Fibroblast of skin of right quadriceps (primary cell): ENCODE measurements around the gene LGR6.
"Not testable (repeated sequence)": the region's sequence is repeated elsewhere in the genome, so short reads cannot be mapped to it uniquely, and the experiment has no call there.

Source experiments
- DNase-seq: peaks from one replicate; pipeline ENCODE4 v3.0.0-alpha.2; 2013

Gene LGR6

DNA sequence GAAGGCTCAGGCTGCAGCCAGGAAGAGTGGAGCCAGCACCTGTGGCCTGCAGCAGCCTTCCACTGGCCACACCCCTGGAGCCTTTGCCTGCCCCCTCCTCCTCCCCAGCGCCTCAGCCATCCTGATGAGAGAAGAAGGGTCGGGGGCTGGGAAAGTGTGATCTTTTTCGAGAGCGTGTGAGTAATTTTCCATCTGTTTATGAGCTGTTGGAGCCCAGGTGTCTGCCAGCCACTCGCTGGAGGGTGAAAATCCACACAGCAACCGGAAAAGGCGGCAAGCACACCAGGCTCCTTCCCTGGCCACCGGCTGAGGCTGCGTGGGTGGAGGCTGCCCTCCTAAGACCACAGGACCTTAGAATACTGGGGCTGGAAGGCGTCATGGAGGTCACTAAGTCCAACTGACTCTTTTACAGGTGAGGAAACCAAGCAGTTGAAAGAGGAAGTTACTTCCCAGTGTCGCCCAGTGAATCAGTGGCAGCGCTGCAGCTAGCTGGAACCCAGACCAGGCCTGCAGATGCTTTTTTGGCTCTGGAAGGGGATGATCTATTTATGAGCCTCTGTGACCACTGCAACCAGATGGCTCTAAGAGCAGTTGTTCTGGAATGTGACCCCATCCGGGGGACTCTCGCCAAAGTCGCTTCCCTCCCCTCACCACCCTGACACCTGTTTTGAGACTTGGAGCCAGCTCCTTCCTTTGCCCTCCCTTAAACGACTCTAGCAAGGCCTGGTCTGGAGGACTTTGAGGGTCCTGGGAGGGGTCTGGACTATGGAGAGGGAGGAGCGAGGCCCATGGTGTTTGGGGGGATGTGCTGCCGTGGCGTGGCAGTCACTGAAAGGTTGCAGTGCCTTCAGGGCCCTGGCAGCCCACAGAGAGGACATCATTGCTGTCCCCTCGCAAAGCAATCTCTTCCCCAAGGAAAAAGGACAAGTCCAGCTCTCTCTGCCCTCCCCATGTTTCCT is 54.5 kb downstream of the LGR6 start:
- DNase-seq = no peak

DNA sequence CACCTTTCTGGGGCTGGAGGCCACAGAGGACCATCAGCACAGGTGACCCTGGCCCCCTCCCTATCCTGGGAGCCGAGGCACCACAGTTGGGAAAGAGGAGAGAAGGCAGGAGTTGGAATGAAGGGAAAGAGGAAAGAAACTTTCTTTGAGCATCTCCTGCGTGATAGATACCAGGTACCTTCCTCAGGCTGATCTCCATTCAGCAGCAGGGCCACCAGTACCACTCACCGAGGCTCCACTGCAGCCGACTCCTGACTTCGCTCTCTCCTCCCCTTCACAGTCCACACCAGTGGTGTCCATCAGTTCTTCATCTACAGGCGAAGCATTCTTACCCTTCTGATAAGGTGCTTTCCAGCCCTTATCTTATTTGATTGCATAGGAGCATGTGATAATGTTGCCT is 55.3 kb downstream of the LGR6 start:
- DNase-seq = no peak

DNA sequence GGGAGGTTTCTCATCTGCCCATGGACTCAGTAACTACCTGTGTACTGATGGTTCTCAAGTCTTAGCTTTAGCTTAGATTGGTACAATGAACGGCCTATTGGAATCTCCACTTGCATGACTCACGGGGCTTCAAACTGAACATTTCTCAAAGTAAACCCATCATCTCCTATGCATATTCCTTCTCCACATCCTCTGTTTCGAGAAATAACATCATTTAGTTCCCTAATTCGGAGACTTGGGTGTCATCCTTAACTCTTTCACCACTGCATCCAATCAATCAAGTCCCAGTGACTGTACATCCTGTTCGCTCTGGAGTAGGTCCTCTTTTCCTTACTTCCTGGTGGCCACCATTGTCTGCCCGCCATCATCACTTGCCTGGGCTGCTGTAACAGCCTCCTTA is 55.8 kb downstream of the LGR6 start:
- no peak for DNase-seq

DNA sequence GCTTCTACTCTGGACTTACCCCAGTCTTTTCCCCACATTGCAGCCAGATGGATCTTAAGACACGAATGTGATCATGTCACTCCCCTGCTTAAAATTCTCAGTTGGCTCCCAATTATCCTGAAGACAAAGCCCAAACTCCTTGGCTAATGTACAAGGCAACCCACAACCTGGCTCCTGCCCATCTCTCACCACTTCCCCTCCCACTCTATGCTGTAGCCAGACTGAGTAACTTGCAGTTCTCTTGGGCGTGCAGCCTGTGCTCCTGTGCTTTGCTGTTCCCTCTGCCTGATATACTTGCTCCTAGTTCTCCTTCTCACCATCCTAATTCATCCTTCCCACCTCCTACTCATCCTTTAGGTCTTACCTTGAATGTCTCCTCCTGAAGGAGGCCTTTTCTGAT is 56.2 kb downstream of the LGR6 start:
- no peak for DNase-seq

DNA sequence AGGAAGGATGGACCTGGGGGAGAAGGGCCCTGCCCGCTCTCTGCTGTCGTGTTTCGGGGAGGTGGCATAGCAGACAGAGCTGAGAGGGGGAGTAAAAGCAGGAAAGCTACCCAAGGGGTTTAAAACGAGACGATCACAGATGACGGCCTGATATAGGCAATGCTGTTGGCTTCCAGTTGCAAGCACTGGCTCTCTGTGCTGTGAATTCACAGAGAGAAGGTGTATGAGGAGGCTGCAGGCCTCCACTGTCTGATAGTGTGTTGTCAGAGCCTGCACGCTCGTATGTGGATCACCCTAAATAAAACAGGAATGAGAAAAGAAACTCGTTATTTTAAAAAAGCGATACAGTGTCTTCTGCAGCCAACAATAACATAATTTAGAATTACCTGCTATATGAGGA is 57.4 kb downstream of the LGR6 start:
- DNase-seq = no peak

DNA sequence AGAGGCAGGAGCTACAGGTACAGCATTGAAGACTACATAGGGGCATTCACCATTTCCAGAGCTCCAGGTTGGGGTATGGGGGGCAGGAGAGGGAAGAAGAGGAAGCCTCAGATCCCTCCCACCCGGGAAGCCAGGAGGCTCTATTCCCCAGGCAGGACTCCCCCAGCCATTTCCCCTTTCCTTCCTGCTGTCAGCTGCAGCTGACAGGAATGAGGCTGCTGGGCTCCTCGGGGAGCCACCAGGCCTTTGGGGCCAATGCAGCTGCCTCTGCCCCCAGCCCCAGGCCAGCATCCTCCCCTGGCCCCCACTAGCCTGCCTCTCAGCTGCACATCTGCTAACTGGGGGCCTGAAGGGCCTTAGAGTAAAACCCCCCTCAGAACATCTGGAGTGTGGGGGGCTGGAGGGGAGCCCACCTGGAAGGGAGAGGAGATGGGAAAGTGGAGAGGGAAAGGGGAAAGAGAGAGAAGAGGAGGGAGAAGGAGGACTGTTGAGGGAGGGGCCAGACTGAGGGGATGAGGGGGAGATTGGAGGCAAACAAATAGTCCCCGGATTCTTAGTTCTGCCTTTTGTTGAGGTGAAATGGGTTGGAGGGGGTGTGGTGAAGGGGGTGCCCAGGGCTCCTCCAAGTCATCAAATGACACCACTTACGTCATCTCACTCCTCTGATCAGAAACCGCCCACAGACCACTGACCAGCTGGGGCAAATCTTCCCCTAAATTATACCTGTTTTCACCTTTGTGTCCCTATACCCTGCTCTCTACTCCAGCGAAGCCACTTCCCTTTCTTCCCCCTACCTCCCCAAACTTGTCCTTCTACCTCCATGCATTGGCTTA is 58.0 kb downstream of the LGR6 start:
- DNase-seq = no peak

DNA sequence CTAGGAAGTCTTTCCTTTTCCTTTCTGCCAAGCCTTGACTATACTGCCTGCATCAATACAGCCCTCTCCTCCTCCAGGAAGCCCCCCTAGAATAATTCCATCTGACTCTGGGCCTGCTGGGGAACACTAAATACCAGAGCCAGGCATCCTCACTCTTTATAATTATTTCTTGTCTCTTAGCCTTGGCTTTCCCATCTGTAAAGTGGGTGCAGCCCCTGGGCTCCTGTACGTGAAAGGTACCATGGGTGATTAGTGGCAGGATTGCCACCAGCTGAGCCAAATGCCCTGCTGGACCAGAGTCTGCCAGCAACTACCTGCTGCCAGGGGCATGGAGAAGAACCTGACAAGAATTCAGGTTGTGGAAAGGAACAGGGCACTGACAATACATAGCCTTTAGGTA is 58.7 kb downstream of the LGR6 start:
- no peak for DNase-seq

DNA sequence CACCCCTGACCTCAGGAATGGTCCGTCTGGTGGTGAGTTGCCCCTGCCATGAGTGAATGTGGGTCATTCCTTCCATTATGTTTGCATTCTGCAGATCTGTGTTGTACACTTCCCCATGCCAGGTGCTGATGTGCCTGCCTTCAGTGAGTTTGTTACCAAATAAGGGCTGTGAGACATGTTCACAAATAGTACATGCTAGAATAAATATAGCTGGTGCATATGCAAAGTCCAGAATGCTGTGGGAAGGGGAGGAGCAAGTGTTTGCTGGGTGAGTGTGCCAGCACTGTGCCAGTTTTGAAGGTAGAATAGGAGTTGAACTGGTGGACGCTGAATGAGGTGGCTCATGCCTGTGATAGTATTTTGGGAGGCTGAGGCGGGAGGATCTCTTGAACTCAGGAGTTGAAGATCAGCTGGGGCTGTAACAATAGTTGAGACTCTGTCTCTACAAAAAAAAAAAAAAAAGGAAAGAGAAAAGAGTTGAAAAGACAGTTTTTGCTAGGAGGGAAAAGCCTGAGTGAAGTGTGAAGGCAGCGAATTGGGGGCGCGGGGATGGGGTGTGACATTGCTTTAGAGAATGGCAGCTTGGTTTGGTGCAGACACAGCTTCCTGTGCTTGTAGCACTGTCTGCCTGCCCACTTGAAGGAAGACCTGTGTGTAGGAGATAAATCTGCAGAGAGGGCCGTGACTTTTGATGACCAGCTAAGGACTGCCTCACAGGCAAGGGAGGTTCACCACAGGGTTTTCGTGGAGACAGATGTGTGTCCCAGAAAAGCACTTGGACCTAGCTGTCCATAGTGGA is 61.1 kb downstream of the LGR6 start:
- no peak for DNase-seq

DNA sequence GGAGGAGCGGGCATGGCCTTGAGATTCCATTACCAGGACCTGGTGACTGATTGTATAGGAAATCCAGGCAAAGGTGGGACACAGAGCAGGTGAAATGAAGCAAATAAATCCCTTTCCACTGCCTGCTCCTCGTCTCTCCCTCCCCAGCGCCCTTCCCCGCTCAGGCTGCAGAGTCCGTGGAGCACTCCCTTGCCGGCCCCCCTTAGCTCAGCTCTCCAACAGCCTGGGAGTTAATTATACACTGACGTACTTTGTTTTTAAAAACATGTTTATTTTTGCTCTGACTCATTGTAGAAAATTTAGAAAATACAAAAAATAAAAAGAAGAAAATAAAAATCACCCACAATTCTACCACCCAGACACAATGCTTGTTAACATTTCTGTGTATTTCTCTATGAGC is 61.7 kb downstream of the LGR6 start:
- no peak for DNase-seq

DNA sequence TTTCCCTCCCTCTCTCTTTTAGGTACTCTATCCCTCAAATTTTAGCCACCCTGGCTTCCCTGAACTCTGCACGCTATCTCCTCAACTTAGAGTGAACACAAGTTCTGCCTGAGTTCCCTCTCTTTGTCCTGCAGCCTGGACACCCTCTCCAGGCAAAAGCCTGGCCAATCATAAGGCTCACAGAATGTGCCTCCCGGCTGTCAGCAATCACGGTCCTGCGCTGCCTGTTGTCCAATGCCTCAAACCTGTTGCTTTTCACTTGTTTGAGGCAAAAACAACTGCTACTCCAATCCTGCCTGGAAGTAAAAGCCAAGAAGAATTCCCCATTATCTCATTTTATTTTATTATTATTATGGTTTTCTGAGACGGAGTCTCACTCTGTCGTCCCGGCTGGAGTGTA is 66.1 kb downstream of the LGR6 start:
- no peak for DNase-seq

DNA sequence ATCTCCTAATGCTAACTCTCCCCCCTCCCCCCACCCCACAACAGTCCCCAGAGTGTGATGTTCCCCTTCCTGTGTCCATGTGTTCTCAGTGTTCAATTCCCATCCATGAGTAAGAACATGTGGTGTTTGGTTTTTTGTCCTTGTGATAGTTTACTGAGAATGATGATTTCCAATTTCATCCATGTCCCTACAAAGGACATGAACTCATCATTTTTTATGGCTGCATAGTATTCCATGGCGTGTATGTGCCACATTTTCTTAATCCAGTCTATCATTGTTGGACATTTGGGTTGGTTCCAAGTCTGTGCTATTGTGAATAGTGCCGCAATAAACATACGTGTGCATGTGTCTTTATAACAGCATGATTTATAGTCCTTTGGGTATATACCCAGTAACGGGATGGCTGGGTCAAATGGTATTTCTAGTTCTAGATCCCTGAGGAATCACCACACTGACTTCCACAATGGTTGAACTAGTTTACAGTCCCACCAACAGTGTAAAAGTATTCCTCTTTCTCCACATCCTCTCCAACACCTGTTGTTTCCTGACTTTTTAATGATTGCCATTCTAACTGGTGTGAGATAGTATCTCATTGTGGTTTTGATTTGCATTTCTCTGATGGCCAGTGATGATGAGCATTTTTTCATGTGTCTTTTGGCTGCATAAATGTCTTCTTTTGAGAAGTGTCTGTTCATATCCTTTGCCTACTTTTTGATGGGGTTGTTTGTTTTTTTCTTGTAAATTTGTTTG is 67.8 kb downstream of the LGR6 start:
- DNase-seq = not testable (repeated sequence)

DNA sequence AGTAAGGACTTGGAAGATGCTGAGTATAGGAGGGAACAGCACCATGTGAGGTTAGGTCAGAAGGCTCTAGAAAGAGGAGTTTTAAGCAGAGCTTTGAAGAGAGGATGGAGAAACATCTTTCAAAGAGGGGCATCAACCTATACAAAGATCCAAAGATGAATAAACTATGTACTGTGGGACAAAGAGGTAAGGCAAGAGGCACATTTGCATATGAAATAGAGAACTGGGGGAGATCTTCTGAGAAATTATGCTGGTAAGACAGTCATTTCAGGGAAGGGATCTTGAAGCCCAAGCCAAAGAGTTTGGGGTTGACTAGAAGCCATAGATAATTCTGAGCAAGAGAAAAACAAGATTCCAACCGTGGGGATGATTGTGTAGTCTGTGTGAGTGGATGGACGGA is 70.0 kb downstream of the LGR6 start:
- no peak for DNase-seq

DNA sequence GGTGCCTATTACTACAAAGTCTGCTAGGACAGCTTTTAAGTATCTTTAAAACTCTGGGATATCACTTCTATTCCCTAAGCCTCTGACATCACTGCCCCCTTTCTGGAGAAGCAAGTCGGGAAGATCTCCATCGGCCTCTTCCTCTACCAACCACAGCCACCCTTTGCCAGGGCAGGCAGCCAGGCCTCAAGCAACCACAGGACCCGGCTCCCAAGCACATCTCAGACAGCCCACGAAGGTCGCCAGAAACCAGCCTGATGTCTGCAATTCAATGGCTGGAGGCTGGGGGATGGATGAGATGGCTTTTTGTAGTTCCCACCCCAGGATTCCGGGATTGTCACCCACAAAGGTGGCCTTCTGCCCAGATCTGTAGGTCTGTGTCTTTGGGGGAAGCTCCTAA is 70.7 kb downstream of the LGR6 start:
- DNase-seq = no peak

DNA sequence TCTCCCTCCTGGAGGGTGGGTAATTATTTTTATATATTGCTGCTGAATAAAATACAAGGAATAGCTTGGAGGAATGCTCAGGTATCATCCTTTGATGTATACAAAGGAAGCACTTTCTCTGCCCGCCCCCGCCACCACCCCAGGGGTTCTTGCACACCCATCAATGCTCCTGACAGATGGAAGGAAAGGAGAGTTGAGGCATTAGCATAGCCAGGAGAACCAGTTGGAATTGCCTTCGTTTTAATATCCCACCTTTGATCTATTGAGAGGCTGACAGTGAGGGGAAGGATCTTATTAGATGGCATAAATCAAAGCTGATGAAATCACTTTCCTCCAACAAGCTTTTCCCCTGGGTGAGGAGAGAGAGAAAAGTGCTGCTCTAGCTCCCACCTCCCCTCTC is 71.1 kb downstream of the LGR6 start:
- DNase-seq = no peak

DNA sequence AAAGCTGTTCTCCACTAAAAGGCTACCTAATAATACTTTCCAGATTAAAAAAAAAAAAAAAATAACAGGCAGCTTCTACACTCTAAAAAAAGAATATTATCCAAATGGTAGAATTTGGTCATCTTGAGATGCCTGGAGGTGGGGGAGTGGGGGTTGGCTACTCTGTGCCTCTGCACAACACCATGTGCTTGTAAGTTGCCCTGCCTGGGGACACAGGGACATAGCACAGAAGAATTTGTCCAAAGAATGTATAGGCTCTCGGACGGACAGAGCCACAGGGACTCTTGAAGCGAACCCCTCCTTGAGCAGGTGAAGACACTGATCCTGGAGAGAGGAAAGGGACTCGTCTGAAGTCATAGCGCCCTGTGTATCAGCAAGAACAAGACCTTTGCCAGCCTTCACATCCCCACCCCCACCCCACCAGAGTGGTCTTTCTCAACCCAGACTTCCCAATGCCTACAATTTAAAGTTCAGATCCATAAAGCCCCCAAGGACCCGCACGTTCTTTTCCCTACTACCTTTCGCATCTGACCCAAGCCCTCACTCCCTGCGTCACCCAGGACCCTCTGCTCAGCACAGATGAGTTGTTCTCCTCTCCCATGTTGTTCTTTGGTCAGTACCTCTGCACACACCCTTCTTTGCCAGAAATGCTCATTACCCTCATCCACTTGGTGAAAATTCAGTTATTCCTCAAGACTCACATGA is 72.6 kb downstream of the LGR6 start:
- no peak for DNase-seq

DNA sequence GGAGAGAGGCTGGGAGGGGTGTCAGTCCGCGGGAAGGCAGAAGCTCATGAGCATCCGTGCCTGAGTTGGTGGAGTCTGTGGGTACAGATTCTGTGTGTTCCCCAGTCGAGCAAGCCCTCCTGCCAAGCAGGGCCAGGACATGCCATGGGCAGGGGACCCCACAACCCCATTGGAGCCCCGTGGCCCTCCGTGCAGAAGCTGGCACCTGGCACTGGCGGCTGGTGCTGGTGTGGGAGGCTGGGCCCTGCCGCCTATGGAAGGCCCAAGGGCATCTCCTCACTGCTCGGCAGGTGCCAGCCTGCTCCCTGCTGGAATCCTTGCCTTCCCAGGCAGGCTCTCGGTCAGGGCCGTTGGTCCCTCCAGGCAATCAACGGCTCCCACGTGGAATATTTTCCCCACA is 74.4 kb downstream of the LGR6 start:
- DNase-seq = no peak

DNA sequence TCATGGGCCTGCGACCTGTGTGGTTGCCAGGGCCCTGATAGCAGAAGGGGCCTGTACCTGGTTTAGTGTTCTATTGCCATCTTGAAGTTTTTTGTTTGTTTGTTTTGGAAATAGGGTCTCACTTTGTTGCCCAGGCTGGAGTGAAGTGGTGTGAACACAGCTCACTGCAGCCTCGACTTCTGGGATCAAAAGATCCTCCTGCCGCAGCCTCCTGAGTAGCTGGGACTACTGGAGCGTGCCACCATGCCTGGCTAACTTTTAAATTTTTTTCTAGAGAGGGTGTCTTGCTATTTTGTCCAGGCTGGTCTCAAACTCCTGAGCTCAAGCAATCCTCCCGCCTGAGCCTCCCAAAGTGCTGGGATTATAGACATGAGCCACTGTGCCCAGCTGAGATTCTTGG is 75.2 kb downstream of the LGR6 start:
- no peak for DNase-seq

DNA sequence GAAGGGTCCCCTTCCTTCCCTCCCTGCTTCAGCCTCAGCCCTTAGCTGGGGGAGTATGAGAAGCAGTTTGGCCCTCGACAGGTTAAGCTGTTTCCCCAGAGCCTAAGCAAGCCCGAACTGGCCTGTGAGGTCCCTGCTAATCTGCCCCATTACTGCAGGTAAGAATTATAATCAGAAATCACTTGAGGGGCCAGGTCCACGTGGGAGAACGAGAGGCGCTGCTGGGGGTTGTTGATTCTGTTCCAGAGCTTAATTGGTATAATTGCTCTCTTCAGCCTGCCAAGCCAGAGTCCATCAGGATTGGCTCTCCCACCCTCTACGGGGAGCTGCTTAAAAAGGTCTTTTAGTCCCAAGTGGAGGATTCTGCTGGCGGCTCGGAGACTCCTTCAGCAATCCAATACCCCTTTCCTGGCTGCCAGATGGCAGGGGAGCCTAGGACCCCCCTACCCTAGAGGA is 77.3 kb downstream of the LGR6 start:
- DNase-seq = no peak

DNA sequence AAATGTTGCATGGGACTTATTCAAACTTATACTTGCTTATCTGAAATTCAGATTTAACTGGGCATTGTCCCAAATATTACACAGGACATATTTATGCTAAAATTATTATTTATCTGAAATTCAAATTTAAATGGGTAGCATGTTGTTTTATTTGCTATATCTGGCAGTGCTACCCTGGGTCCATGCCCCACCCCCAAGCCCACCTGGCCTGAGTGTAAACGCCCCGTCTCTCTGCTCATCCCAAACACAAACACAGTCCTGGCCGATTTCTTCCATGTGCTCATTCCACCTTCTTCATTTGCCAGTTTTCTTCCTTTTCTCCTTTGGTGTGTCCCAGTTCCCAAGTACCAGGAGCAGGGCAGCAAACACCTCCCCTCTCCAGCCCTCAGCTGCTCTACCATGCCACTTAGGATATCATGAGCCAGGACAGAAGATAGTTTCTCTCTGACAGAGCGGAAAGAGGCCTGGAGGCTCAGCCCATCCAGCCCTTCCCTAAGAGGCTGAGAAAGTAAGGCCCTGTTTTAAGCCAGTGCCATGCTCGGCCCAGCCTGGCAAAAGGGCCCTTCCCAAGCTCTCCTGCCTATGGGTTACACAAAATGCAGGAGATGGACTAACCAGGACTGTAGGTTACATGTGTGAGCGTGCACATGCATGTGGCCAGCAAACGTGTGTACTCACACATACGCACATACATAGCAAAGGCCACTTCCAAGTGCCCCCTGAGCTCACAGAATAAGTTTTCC is 78.7 kb downstream of the LGR6 start:
- DNase-seq = no peak

DNA sequence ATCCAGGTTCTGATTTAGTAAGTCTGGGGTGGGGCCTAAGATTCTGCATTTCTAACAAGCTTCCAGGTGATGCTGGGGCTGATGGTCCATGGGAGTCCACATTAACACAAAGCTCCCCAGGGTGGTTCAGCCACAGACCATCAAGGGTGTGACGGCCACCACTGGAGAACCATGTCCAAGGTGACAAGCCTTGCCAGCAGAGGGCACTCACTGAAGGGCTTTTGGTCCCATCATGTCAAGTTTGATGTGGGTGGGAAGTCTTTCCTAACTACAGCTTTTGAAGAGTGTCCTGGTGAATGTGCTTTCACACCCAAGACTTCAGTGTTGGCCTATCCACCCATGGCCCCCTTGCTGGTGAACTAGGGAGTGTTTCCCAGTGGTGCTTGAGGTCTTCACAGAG is 81.0 kb downstream of the LGR6 start:
- DNase-seq = no peak
